DMS 273 (cell line): ENCODE measurements around the gene SCARB1.
A peak's percentile ranks its signal among the peaks of the same experiment; 100 is the strongest.
"Not testable (repeated sequence)": the region's sequence is repeated elsewhere in the genome, so short reads cannot be mapped to it uniquely, and the experiment has no call there.

Experiments
- DNase-seq: peaks from one replicate; lab custom pipeline; 2025; ENCODE audit not compliant: unreplicated experiment; lab: John Stamatoyannopoulos, UW

Gene SCARB1

DNA sequence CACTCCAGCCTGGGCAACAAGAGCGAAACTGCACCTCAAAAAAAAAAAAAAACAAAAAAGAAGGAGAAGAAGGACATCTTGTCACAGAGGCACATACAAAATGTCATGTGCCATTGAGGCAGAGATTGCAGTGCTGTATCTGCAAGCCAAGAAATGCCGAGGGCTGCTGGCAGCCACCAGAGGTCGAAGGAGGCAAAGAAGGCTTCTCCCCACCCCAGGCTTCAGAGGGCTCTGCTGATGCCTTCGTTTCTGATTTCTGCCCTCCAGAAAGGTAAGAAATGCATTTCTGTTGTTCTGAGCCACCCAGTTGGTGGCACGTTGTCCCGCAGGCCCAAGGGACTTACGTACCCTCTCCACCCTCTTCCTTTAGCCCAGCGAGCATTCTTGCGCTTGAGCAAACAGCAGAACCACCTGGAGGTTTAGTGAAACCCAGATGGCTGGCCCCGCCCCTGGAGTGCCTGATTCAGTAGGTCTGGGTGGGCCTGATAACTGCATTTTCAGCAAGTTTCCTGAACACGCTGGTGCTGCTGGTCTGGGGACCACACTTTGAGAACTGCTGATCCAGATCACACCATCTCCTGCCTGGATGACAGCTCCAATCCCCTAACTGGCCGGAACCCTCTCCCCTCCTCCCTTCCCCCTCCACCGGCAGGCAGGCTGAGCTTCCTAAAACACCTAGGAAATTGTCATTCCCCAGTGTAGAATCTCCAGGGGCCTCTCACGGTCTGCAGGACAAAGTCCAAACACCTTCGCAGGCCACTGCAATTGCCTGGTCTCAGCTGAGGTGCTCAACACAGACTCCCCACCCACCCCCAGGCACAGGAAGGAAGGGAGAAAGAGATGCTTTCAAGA lies 21.1 kb upstream of the SCARB1 start:
- DNase-seq, result peak; percentile 62

DNA sequence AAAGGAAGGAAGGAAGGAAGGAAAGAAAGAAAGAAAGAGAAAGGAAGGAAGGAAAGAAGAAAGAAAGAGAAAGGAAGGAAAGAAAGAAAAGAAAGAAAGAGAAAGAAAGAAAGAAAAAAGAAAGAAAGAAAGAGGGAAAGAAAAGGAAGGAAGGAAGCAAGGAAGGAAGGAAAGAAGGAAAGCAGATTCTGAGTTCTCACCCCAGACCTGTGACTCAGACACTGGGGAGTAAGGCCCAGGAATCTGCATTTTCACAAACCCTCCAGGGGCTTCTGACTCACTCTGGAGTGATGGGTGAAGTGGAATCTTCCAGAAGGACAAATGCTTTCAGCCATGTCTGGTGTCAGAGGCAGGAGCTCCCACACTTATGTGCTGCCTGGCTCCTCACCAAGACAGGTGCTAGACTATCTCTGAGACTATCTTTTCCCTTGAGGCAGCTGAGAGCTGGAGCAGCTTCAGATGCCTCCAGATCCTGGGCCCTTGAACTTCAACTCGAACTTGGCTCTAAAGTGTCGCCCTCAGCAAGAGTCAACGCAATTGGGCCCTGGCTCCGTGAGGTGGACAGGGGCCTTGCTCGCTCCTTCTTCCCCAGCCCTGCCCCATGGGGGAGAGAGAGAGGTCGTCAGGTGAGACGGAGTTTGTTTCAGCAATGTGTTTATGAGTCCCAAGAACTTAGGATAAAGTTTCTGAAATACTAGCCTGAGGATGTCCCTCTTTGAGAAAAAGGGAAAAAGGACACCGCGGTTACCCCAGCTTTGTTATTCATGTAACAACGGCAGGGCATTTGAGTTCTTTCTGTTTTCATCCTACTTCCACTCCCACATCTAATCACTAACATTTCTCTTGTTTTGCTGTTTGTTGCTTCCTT lies 19.8 kb upstream of the SCARB1 start:
- no peak for DNase-seq

DNA sequence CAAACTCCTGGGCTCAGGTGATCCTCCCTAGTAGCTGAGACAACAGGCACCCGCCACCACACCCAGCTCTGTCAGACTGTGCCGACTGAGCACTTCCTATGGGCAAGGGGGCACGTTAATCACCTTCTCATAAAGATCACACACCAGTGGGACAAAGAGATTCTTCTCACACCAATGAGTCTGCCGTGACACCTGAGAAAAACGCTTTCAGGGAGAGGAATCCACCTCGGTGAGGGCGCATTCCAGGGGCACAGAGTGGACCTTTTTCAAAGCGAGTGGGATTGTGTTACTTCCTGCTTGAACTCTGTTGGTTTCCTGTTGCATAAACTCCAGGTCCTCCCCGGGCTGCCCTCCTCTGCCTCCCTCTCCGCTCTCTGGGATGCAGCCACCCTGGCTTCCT lies 17.5 kb upstream of the SCARB1 start:
- DNase-seq, result no peak

DNA sequence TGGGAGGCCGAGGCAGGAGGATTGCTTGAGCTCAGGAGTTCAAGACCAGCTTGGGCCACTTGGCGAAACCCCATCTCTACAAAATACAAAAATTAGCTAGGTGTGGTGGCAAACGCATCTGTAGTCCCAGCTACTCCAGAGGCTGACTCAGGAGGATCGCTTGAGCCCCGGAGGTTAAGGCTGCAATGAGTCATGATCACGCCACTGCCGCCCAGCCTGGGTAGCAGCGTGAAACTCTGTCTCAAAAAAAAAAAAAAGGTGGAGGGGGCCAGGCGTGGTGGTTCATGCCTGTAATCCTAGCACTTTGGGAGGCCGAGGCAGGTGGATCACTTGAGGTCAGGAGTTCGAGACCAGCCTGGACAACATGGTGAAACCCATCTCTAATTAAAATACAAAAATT lies 16.7 kb upstream of the SCARB1 start:
- not testable (repeated sequence) for DNase-seq

DNA sequence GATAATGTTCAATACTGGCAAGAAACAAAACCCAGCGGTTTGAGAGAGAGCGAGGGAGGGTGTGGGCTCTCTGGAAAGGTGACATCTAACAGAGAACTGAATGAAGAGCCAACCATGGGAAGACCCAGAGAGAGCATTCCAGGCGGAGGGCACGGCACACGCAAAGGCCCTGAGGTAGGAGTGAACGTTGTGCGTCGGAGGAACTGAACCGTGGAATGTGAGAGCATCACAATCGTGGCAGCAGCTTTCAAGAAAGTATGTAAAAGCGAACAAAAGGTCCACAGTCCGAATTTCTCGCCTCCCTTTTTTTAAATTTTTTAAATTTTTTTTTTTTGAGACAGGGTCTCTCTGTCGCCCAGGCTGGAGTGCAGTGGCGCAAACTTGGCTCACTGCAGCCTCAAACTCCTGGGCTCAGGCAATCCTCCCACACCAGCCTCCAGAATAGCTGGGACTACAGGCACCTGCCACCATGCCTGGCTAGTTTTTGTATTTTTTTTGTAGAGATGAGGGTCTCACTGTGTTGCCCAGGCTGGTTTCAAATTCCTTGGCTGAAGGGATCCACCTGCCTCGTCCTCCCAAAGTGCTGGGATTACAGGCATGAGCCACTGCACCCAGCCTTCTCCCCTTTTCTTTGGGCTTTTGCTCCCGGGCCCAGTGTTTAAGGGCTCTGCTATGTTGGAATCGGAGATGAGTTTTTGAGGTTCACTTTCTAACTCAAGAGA lies 15.3 kb upstream of the SCARB1 start:
- no peak for DNase-seq

GRCh38 chr12:124877423-124877822 lies 13.8 kb upstream of the SCARB1 start:
- no peak for DNase-seq

DNA sequence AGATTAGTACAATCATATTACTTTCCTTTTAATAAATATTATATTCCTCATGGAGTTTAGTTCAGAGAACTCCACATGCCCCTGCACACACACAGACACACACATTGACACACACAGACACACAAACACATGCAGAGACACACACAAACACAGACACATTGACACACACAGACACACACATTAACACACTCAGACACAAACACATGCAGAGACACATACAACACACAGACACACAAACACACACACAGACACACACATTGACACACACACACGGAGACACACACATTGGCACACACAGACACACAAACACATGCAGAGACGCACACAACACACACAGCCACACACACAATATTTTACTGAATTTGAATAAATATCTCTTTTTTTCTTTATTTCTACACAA lies 12.5 kb upstream of the SCARB1 start:
- no peak for DNase-seq

DNA sequence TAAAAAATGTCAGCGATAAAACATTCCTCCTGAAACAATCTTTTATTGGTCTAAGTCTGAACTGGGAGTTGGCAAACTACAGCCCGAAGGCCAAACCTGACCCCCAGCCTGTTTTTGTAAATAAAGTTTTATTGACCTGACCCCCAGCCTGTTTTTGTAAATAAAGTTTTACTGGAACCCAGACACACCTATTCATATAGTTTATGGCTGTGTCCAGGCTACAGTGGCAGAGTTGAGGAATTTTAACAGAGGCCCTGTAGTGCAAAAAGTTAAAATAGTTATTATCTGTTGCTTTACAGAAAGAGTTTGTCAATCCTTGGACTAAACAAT lies 12.1 kb upstream of the SCARB1 start:
- DNase-seq, result no peak

- no peak for DNase-seq
Measured at GRCh38 chr12:124874988-124875802, 11.5 kb upstream of the SCARB1 start.

GRCh38 chr12:124874188-124874587 lies 10.5 kb upstream of the SCARB1 start:
- DNase-seq, result no peak

DNA sequence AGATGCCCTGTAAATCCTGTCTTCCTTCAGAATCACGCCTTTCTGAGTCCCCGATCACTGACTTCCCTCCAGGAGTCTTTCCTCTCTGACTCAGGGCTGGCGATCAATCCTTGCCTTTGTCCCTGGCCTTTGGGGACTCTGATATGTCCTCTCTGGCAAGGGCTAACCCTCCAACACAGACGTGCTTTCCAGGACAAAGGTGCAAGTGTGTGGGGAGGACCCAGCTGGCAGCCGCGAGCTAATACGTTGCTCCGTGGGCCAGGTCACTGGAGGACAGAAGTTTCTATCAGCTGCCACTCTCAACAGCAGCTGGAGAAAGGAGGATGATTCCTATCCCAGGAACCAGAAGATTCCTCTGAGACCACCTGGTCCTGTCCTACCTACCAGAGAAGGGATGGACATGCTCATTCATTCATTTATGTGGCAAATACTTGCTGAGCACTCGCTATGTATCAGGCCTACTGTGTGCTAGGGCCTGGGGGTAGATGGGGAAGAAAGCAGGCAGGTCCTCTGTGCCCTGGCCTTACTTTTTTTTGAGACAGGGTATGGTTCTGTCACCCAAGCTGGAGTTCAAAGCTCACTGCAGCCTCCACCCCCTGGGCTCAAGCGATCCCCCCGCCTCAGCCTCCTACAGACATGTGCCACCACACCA lies 8.5 kb upstream of the SCARB1 start:
- no peak for DNase-seq

DNA sequence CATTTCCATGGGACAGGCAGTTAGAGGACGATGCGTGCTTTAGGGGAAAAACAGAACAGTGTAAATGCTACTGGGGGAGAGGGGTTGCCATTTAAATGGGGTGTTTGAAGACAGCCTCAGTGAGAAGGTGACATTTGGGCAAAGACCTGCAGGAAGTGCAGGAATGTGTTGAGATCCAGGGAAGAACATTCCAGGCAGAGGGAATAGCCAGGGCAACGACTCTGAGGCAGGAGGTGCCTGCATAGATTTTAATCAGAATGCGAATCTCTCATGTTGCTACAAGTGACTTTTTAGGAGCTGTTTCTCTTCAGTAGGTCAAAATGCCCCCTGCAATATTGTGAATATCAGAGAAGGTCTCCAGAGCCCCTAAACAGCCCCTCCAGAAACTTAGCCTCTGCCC lies 7.6 kb upstream of the SCARB1 start:
- DNase-seq, result no peak

DNA sequence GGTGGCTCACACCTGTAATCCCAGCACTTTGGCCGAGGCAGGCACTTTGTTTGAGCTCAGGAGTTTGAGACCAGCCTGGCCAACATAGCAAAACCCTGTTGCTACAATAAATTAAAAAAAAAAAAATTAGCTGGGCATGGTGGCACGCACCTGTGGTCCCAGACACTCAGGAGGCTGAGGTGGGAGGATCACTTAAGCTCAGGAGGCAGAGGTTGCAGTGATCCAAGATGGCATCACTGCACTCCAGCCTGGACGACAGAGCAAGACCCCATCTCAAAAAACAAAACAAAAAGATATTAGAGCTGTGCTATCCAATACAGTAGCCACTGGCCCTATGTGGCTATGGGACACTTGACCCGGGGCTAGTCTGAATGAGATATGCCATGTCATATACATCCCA lies 6.9 kb upstream of the SCARB1 start:
- DNase-seq, result no peak

- no peak for DNase-seq
Measured at GRCh38 chr12:124869059-124869665, 5.5 kb upstream of the SCARB1 start.

GRCh38 chr12:124868252-124869058 lies 4.8 kb upstream of the SCARB1 start:
- DNase-seq, result no peak

DNA sequence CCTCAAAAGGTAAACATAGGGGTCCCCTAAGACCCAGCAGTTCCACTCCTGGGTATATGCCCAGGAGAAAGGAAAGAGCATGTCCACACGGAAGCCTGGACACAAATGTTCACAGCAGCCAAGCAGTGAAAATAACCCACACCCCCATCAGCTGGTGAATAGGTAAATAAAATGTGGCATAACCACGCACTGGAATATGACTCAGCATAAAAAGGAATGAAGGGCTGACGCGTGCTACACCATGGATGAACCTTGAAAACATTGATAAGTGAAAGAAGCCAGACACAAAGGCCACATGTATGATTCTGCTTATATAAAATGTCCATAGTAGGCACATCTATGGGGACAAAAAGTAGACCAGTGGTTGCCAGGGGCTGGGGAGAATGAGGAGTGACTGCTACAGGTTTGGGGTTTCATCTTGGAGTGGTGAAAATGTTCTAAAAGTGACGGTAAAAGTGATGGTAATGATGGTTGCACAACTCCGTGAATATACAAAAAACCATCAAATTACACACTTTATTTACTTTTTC lies 3.8 kb upstream of the SCARB1 start:
- no peak for DNase-seq

GRCh38 chr12:124866883-124867400 lies 3.3 kb upstream of the SCARB1 start:
- DNase-seq, result no peak

GRCh38 chr12:124866195-124866882 lies 2.7 kb upstream of the SCARB1 start:
- no peak for DNase-seq
